Left ventricle myocardium superior (tissue), 1 donor: Measurements from ENCODE around the gene RHOC. TPM values are rescaled to one million over a fixed set of nuclear protein-coding genes. Genes with fewer than 3 reads are reported as not detected.

Source experiments
- ATAC-seq: fragments of 200-7000 bp; cut with Tn5 transposase; one replicate; pipeline ENCODE4 v1.9.1; 2020; ENCODE audit warnings: mild to moderate bottlenecking, moderate library complexity
- DNase-seq: peaks from one replicate; pipeline ENCODE4 v3.0.0-alpha.2; 2020
- intact Hi-C: fragments of 100-400 bp; cut with micrococcal nuclease; formaldehyde crosslinking; loops from one replicate; pipeline ENCODE4 v1.11.0; 2022
- total RNA-seq: library from RNA; stranded (reverse); fragmentation: NEBNext Ultra II Directional; extraction: Animal tissue kit (Norgen Biotek cat#: 25700); gene quantifications from one replicate; pipeline ENCODE4 v1.2.1, GENCODE V29; 2021
- donor health status: DM: no; HTN: yes; CAD: no; lungs with severe emphysema.

RHOC gene
- total RNA-seq, 1 donor from 2014 or later: 96.0 TPM

- intact Hi-C loops: loop anchor here (10.0 kb wide), 1 partner anchor 310 kb away; the partner anchor contains the start of gene CTTNBP2NL
- DNase-seq: peak; percentile 85
- peak; percentile 57 for ATAC-seq
Observed at GRCh38 chr1:112704934-112705627, 1.8 kb downstream of the RHOC start.

DNA sequence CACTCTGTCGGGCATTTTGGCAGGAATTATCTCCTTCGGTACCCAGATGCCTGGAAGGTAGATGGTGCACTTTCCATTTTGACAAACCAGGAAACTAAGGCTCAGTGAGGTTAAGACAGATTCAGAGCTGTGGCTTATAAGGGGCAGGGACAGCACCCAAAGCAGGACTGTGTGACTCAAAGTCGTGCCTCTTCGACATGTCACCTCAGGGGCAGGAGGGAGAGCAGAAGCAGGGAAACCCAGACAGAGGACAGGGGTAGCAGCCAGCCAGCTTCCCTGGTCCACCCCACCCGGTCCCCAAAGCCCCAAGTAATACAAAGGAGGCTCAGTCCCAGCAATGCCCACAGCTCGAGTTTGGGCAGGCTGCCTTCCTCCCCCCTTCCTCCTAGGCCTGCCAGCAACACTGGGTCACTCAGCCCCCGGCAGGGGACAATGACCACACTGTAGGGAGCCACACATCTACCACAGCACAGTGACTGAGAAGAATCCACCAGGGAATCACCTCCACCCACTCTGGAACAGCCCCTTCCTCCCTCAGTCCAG lies 2.5 kb downstream of the RHOC start:
- intact Hi-C loops: loop anchor here (10.0 kb wide), 1 partner anchor 310 kb away; the partner anchor contains the start of gene CTTNBP2NL
- no peak for ATAC-seq

DNA sequence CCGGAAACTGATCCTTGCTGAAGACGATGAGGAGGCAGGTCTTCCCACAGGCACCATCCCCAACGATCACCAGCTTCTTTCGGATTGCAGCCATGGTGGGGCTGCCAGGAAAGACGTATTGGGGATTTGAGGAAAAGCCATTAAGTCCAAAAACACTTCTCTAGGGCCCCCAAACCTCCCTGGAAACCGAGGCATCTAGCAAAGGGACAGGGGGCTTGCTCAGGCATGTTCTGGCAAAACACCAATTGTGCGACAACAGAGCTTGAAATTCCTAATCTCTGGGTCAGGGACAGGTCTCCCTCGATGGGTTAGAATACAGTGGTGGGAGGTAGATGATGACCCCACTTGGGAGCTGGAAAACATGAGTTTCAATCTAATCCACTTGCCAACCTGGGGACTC lies 3.2 kb downstream of the RHOC start:
- intact Hi-C loops: loop anchor here (10.0 kb wide), 1 partner anchor 309 kb away; the partner anchor contains the start of gene CTTNBP2NL
- no peak for DNase-seq
- no peak for ATAC-seq

More for the DNA sequence above, 2.5 kb downstream of the RHOC start:
- no peak for DNase-seq

DNA sequence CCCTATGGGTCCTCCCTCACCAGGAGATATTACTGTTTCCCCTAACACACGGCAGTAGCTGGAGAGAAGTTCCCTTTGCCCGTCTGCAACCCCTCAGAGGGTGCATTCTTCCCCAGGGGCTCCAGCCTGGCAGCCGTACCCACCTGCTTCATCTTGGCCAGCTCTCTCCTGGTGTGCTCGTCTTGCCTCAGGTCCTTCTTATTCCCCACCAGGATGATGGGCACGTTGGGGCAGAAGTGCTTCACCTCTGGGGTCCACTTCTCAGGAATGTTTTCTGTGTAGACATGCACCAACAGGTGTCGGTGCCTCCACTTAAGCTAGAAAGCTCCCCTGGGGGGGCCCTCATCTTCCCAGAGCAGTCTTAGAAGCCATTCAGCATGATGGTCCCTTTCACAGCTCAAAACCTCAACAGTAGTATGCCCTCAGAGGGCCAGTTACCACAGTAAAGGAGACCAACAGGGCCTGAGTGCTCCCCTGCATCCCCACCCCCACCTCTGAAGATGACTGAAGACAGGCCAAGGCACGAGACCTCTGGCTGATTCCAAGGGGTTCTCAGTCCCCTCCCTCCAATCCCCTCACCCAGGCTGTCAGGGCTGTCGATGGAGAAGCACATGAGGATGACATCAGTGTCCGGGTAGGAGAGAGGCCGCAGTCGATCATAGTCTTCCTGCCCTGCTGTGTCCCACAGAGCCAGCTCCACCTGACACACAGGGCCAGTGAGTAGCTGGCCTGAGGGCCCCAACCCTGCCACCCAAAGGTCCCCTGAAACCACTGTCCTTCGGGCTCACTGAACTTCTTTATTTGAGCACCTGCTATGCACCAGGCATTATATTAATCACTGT lies 4.3 kb downstream of the RHOC start:
- DNase-seq (no peak), ATAC-seq (no peak)
- intact Hi-C loops: loop anchor here (10.0 kb wide), 1 partner anchor 308 kb away; the partner anchor contains the start of gene CTTNBP2NL

DNA sequence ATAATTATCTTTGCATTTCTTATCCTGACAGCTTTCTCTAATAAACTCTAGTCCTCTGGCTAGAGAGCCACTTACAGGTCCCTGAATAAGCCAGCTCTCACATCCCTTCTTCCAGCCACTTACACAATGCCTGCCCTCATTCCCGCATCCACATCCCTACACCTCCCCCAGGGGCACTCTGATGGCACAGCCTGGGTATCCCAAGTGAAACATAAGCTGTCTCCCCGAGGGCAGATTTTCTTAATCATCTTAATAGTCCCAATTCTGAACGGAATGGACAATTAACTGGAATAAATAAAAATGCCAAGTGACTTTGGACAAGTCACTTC lies 4.9 kb downstream of the RHOC start:
- DNase-seq (no peak), ATAC-seq (no peak)
- intact Hi-C loops: loop anchor here (10.0 kb wide), 1 partner anchor 307 kb away; the partner anchor contains the start of gene CTTNBP2NL

GRCh38 chr1:112701227-112702066 lies 5.5 kb downstream of the RHOC start:
- DNase-seq (no peak), ATAC-seq (peak; percentile 0)

DNA sequence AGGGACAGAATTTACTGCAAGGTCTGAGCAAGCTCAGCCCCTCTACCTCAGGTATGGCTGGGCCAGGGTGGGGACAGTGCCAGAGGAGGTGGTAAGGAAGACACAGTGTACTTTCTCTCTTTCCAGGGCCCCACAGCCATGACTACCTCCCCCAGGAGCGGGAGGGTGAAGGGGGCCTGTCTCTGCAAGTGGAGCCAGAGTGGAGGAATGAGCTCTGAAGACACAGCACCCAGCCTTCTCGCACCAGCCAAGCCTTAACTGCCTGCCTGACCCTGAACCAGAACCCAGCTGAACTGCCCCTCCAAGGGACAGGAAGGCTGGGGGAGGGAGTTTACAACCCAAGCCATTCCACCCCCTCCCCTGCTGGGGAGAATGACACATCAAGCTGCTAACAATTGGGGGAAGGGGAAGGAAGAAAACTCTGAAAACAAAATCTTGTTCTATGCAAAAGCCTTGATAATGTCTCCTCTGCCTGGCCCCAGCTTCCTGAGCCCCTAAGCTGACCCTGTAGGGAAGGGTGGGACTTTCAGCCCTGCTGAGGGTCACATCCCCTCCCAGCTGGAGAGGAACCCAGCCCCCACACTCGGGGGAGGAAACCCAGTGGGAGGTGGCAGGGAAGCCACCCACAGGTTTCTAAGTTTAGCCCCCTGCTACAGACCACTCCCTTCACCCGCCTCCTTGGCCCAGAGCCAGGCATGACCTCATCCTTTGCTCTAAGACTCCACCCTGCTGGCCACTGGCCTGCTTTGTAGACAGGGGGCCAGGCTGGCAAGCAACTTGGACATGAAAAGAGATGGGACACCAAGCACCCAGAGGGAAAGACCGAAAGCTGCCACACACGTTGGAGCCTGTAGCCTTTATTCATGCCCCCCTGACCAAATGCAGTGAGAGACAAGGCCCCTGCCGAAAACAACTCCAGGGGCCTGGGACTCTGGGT lies 6.4 kb downstream of the RHOC start:
- DNase-seq: peak; percentile 99
- intact Hi-C loops: loop anchor here (10.0 kb wide), 1 partner anchor 306 kb away; the partner anchor contains the start of gene CTTNBP2NL
- peak; percentile 79 for ATAC-seq

More at GRCh38 chr1:112701227-112702066, 5.5 kb downstream of the RHOC start:
- intact Hi-C loops: loop anchor here (10.0 kb wide), 1 partner anchor 307 kb away; the partner anchor contains the start of gene CTTNBP2NL

GRCh38 chr1:112699425-112700144 lies 7.3 kb downstream of the RHOC start:
- ATAC-seq (no peak), DNase-seq (no peak)
- intact Hi-C loops: loop anchor here (10.0 kb wide), 1 partner anchor 305 kb away; the partner anchor contains the start of gene CTTNBP2NL

DNA sequence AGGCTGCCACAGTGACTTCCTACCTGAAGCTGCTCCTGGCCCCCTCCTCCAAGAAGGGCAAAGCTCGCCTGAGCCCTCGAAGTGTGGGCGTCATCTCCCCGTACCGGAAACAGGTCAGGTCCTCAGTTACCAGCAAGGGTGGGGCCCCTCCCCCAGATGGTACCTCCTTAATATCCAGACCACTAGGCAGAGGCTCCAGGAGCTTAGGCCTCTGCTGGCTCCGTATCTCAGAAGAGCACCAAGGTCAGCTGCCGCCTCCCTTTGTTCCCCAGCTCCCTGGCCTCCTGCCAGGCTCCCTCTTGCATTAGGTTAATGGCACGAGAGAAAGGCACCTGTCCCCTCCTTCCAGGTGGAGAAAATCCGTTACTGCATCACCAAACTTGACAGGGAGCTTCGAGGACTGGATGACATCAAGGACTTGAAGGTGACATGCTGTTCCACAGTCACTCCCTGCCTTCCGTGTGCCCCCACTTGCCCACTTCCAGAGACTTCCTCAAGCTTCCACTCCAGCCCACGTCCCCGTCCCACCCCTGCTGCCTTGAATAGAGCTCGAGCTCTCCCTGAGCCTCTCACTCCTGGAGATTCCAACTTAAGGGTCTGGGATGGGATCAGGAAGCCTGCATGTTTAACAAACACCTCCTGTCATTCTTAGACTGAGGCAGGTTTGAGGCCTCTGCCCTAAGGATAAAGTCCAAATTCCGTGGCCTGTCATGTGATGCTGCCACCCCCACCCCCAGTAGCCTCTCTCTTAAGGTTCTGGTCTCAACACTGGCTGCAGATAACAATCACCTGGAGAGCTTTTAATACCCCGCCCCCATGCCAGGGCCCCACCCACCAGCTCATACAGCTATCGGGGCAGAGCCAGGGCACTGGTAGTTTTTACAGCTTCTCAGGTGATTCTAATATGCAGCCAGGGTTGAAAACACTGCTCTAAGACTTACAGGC lies 8.3 kb downstream of the RHOC start:
- intact Hi-C loops: no loop called here
- DNase-seq (peak; percentile 77), ATAC-seq (no peak)

DNA sequence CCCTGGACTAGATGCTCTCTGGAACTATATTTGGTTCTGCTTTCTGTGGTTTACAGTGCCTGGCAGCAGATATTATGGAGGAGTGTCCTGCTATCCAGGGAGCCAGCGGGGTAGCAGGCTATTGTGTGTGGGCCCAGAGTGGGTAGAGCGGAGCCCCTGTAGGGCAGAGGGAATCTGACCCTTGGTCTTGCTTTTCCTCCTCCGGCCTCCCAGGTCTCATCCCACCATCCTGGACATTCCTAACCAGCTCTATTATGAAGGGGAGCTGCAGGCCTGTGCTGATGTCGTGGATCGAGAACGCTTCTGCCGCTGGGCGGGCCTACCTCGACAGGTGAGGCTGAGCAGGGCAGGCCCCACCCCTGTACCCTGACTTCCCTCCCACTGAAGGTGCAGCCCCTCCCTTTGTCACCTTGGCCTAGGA lies 9.1 kb downstream of the RHOC start:
- no peak for ATAC-seq
- intact Hi-C loops: no loop called here
- no peak for DNase-seq

- intact Hi-C loops: no loop called here
- ATAC-seq (no peak), DNase-seq (no peak)
Observed at GRCh38 chr1:112696578-112697314, 10.2 kb downstream of the RHOC start.

- DNase-seq (no peak), ATAC-seq (no peak)
- intact Hi-C loops: no loop called here
Observed at GRCh38 chr1:112695276-112695675, 11.7 kb downstream of the RHOC start.

GRCh38 chr1:112694363-112694929 lies 12.5 kb downstream of the RHOC start:
- ATAC-seq (no peak), DNase-seq (no peak)
- intact Hi-C loops: no loop called here

GRCh38 chr1:112693821-112694220 lies 13.1 kb downstream of the RHOC start:
- ATAC-seq (no peak), DNase-seq (no peak)
- intact Hi-C loops: no loop called here

DNA sequence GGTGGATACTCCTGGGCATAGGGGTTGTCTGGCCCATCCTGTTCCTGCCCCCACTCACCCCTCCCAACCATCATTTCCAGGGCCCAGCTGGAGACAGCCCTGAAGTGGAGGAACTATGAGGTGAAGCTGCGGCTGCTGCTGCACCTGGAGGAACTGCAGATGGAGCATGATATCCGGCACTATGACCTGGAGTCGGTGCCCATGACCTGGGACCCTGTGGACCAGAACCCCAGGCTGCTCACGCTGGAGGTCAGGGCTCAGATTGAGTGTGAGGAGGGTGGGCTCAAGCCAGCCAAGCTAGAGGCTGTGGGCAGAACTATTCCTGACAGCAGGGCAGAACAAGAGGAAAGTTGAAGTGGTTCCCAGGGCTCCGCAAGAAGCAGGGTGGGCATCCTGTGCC lies 14.2 kb downstream of the RHOC start:
- intact Hi-C loops: no loop called here
- no peak for ATAC-seq
- DNase-seq: no peak
